Mesothelial cell of epicardium (in vitro differentiated cells): Measurements from ENCODE around the gene MOB1B. TPM values are rescaled to one million over a fixed set of nuclear protein-coding genes. Genes with fewer than 3 reads are reported as not detected.
"Not testable (repeated sequence)": the region's sequence is repeated elsewhere in the genome, so short reads cannot be mapped to it uniquely, and the experiment has no call there.

Experiments used
- DNase-seq, 2 experiments: peaks; one replicate each; pipeline ENCODE4 v3.0.0; 2021; ENCODE audit warnings: low spot score in 2 of 2; ENCODE audit not compliant: unreplicated experiment in 2 of 2
- H3K27ac Mint-ChIP-seq: 2 replicates; pipeline ENCODE4 v1.8.0; 2021; ENCODE audit warnings: mixed read lengths
- H3K27me3 Mint-ChIP-seq: 2 replicates; pipeline ENCODE4 v1.8.0; 2021; ENCODE audit warnings: low read depth, mixed read lengths
- H3K36me3 Mint-ChIP-seq: 2 replicates; pipeline ENCODE4 v1.8.0; 2021; ENCODE audit warnings: mixed read lengths
- H3K4me1 Mint-ChIP-seq: 2 replicates; pipeline ENCODE4 v1.8.0; 2021; ENCODE audit warnings: mixed read lengths
- H3K4me3 Mint-ChIP-seq: 2 replicates; pipeline ENCODE4 v1.8.0; 2021; ENCODE audit warnings: mild to moderate bottlenecking, moderate library complexity, mixed read lengths
- H3K9me3 Mint-ChIP-seq: 2 replicates; pipeline ENCODE4 v1.8.0; 2021; ENCODE audit warnings: mixed read lengths
- total RNA-seq: library from RNA; stranded (reverse); gene quantifications from 3 replicates; pipeline ENCODE4 v1.2.1, GENCODE V29; 2021
- TF ChIP-seq, protein P1 (sequence below): fragments of 200-600 bp; sonication (generic); IDR thresholded peaks from one replicate; pipeline ENCODE4 v1.5.0; 2021; ENCODE audit warnings: antibody characterized with exemption; ENCODE audit not compliant: unreplicated experiment

The MOB1B gene
- total RNA-seq, 1 donor from 2014 or later = 36.2 TPM

DNA sequence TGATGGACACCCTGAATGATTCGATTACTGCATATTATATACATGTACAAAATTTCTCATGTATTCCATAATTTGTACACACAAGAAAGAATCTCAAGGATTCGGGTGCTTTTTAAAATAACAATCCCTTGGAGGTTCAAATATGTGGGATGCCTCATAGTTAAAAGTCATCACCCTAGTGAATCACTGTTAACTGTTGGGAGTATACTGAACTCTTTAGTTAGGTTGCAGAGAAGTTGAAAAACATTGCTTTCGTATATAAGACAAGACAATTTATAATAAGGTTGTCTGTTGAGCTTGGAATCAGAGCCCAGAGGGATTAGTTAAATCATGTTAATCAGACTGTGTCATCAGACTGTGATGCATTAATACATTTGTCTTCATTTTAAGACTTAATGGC is 106.9 kb downstream of the MOB1B start:
- TF ChIP-seq, protein P1, sequence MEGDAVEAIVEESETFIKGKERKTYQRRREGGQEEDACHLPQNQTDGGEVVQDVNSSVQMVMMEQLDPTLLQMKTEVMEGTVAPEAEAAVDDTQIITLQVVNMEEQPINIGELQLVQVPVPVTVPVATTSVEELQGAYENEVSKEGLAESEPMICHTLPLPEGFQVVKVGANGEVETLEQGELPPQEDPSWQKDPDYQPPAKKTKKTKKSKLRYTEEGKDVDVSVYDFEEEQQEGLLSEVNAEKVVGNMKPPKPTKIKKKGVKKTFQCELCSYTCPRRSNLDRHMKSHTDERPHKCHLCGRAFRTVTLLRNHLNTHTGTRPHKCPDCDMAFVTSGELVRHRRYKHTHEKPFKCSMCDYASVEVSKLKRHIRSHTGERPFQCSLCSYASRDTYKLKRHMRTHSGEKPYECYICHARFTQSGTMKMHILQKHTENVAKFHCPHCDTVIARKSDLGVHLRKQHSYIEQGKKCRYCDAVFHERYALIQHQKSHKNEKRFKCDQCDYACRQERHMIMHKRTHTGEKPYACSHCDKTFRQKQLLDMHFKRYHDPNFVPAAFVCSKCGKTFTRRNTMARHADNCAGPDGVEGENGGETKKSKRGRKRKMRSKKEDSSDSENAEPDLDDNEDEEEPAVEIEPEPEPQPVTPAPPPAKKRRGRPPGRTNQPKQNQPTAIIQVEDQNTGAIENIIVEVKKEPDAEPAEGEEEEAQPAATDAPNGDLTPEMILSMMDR = no peak
- Mint-ChIP-seq H3K36me3 (peaks cover 21% of the 10 kb centered on the region), H3K27me3 (no peaks in the 10 kb centered on the region), H3K27ac (peak overlapping the region; percentile 23), H3K4me3 (no peak overlapping the region), H3K4me1 (peaks cover 21% of the 10 kb centered on the region), H3K9me3 (peaks cover 12% of the 10 kb centered on the region)
- no peak for DNase-seq

DNA sequence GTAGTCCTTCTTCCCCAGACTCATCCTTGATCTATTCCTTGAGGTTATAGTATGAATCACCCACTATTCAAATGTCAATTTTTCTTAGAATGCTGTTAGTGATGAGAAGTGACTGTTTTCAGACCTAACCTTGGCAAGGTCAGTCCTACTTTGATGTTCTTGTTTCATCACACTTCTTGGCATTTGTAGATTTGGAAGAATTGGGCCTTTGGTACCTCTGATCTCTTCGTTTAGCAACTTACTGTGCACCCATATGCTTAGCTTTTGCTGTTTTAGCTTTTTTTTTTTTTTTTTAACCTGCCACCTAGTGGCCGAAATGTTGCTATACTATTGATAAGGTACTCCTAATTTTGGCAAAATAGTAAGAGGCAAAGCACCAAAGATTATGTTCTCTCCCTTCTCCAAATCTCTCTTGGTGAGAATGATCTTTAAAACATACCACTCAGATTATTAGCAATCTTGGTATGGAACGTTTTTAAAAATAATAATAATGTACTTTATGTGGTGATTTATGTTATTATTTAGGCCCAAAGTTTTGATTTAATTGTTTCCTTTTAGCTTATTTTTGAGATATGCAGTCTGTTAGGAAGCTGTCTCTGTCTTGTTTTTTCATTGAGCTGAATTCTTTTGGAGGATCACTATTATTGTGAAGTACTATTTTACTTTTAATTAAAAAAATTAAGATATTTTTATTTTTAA is 107.9 kb downstream of the MOB1B start:
- Mint-ChIP-seq H3K27ac (peak overlapping the region; percentile 6), H3K4me3 (no peak overlapping the region), H3K4me1 (peaks cover 21% of the 10 kb centered on the region), H3K36me3 (peaks cover 29% of the 10 kb centered on the region), H3K27me3 (no peaks in the 10 kb centered on the region), H3K9me3 (peaks cover 21% of the 10 kb centered on the region)
- TF ChIP-seq, protein P1 = peak; percentile 95
- no peak for DNase-seq

GRCh38 chr4:71011451-71011850 is 109.3 kb downstream of the MOB1B start:
- peaks cover 21% of the 10 kb centered on the region for H3K4me1 Mint-ChIP-seq
- peaks cover 36% of the 10 kb centered on the region for H3K36me3 Mint-ChIP-seq
- no peaks in the 10 kb centered on the region for H3K27me3 Mint-ChIP-seq
- no peak overlapping the region for H3K4me3 Mint-ChIP-seq
- TF ChIP-seq, protein P1 = no peak
- peaks cover 28% of the 10 kb centered on the region for H3K9me3 Mint-ChIP-seq
- DNase-seq = no peak
- no peak overlapping the region for H3K27ac Mint-ChIP-seq

DNA sequence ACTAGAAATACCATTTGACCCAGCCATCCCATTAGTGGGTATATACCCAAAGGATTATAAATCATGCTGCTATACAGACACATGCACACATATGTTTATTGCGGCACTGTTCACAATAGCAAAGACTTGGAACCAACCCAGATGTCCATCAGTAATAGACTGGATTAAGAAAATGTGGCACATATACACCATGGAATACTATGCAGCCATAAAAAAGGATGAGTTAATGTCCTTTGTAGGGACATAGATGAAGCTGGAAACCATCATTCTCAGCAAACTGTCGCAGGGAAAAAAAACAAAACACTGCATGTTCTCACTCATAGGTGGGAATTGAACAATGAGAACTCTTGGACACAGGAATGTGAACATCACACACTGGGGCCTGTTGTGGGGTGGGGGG is 115.2 kb downstream of the MOB1B start:
- Mint-ChIP-seq H3K36me3 (peaks cover 45% of the 10 kb centered on the region), H3K9me3 (peaks cover 32% of the 10 kb centered on the region)
- not testable (repeated sequence) for H3K4me3 Mint-ChIP-seq, H3K27ac Mint-ChIP-seq, H3K4me1 Mint-ChIP-seq, H3K27me3 Mint-ChIP-seq, DNase-seq

GRCh38 chr4:71020611-71021010 is 118.4 kb downstream of the MOB1B start:
- Mint-ChIP-seq H3K27ac (no peak overlapping the region), H3K9me3 (peaks cover 9% of the 10 kb centered on the region), H3K4me3 (no peak overlapping the region), H3K36me3 (peaks cover 31% of the 10 kb centered on the region), H3K27me3 (no peaks in the 10 kb centered on the region), H3K4me1 (peaks cover 7% of the 10 kb centered on the region)
- TF ChIP-seq, protein P1 = no peak
- DNase-seq = no peak

DNA sequence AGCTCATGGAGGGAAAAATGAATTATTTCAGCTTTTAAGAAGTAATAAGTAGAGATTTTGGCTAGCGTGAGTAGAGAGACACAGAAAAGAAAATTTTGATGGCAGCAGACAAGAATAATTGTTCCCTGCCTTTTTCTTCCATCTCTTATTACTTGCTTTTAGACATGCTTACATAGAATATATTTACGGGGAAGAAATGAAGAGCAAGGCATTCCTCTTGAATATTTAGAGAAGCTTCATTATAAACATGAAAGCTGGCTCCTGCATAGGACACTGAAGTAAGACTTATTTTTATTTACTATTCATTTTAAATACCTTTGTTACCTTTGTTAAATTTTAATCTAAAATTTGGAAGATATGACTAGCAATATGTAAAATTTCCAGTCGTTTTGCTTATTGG is 123.5 kb downstream of the MOB1B start:
- TF ChIP-seq, protein P1 = no peak
- Mint-ChIP-seq H3K4me1 (peaks cover 14% of the 10 kb centered on the region), H3K9me3 (no peaks in the 10 kb centered on the region), H3K27ac (peak overlapping the region; percentile 54), H3K27me3 (no peaks in the 10 kb centered on the region), H3K4me3 (no peak overlapping the region), H3K36me3 (peaks cover 24% of the 10 kb centered on the region)
- DNase-seq = no peak
